Measurements from ENCODE around the gene LIFR.

DNA sequence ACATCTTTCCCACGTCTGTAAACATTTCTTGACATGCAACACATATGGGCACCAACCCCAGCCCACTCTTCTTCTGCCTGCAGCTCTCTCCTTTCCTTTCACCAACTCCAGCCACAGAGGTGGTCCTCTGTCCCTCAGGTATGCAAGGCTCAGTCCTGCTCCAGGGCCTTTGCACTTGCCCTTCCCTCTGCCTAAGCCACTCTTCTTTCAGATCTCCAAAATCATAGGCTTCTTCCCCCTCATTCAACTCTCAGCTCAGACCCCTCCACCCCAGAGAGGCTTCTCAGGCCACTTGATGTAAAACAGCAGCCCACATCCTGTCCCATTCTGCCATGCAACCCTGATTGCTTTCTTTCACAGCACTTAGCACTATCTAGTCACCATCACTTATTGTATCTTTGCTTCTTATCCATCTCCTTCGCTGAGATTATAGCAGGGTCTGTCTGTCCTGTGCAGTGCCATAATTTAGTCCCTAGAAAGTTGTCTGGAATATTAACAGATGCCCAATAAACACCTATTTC is 3.4 kb downstream of the LIFR start:
- TF ChIP-seq SMC3 (IDR thresholded peaks at IDR 0.05; ENCODE audit: low read depth, low read length): no peak
- TF ChIP-seq, protein P1, sequence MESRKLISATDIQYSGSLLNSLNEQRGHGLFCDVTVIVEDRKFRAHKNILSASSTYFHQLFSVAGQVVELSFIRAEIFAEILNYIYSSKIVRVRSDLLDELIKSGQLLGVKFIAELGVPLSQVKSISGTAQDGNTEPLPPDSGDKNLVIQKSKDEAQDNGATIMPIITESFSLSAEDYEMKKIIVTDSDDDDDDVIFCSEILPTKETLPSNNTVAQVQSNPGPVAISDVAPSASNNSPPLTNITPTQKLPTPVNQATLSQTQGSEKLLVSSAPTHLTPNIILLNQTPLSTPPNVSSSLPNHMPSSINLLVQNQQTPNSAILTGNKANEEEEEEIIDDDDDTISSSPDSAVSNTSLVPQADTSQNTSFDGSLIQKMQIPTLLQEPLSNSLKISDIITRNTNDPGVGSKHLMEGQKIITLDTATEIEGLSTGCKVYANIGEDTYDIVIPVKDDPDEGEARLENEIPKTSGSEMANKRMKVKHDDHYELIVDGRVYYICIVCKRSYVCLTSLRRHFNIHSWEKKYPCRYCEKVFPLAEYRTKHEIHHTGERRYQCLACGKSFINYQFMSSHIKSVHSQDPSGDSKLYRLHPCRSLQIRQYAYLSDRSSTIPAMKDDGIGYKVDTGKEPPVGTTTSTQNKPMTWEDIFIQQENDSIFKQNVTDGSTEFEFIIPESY (IDR thresholded peaks at IDR 0.05; ENCODE audit: borderline replicate concordance, low read depth): no peak
- TF ChIP-seq, protein P2, sequence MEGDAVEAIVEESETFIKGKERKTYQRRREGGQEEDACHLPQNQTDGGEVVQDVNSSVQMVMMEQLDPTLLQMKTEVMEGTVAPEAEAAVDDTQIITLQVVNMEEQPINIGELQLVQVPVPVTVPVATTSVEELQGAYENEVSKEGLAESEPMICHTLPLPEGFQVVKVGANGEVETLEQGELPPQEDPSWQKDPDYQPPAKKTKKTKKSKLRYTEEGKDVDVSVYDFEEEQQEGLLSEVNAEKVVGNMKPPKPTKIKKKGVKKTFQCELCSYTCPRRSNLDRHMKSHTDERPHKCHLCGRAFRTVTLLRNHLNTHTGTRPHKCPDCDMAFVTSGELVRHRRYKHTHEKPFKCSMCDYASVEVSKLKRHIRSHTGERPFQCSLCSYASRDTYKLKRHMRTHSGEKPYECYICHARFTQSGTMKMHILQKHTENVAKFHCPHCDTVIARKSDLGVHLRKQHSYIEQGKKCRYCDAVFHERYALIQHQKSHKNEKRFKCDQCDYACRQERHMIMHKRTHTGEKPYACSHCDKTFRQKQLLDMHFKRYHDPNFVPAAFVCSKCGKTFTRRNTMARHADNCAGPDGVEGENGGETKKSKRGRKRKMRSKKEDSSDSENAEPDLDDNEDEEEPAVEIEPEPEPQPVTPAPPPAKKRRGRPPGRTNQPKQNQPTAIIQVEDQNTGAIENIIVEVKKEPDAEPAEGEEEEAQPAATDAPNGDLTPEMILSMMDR (IDR thresholded peaks at IDR 0.05): no peak
- TF ChIP-seq EZH2phosphoT487 (IDR thresholded peaks at IDR 0.05; ENCODE audit: borderline replicate concordance, low read depth): no peak
- TF ChIP-seq FOXJ3 (CRISPR knock-in tag; IDR thresholded peaks at IDR 0.05): no peak
- TF ChIP-seq RFX5 (IDR thresholded peaks at IDR 0.05; ENCODE audit: low read length): no peak
- TF ChIP-seq, protein P3, sequence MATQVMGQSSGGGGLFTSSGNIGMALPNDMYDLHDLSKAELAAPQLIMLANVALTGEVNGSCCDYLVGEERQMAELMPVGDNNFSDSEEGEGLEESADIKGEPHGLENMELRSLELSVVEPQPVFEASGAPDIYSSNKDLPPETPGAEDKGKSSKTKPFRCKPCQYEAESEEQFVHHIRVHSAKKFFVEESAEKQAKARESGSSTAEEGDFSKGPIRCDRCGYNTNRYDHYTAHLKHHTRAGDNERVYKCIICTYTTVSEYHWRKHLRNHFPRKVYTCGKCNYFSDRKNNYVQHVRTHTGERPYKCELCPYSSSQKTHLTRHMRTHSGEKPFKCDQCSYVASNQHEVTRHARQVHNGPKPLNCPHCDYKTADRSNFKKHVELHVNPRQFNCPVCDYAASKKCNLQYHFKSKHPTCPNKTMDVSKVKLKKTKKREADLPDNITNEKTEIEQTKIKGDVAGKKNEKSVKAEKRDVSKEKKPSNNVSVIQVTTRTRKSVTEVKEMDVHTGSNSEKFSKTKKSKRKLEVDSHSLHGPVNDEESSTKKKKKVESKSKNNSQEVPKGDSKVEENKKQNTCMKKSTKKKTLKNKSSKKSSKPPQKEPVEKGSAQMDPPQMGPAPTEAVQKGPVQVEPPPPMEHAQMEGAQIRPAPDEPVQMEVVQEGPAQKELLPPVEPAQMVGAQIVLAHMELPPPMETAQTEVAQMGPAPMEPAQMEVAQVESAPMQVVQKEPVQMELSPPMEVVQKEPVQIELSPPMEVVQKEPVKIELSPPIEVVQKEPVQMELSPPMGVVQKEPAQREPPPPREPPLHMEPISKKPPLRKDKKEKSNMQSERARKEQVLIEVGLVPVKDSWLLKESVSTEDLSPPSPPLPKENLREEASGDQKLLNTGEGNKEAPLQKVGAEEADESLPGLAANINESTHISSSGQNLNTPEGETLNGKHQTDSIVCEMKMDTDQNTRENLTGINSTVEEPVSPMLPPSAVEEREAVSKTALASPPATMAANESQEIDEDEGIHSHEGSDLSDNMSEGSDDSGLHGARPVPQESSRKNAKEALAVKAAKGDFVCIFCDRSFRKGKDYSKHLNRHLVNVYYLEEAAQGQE (IDR thresholded peaks at IDR 0.05; ENCODE audit: low read depth, low read length): no peak
- no peak for TF ChIP-seq RAD21 (IDR thresholded peaks at IDR 0.05; ENCODE audit: low read length)
- TF ChIP-seq EP300 (IDR thresholded peaks at IDR 0.05; ENCODE audit: borderline replicate concordance in 1 of 2, low read depth in 1 of 2, low read length in 1 of 2): no peak
- no peak for TF ChIP-seq NRF1 (IDR thresholded peaks at IDR 0.05; ENCODE audit: low read depth, low read length)
- TF ChIP-seq MXI1 (IDR thresholded peaks at IDR 0.05; ENCODE audit: low read depth, low read length): no peak
- no peak for TF ChIP-seq RCOR1 (IDR thresholded peaks at IDR 0.05; ENCODE audit: low read length)
- no peak for TF ChIP-seq MEF2A (IDR thresholded peaks at IDR 0.05; ENCODE audit: borderline replicate concordance, low read depth)

Data from SK-N-SH (cell line).